Mesothelial cell of epicardium (in vitro differentiated cells): Measurements from ENCODE around the gene PODNL1. TPM values are rescaled to one million over a fixed set of nuclear protein-coding genes. Genes with fewer than 3 reads are reported as not detected.

Source experiments
- DNase-seq, 2 experiments: peaks; one replicate each; pipeline ENCODE4 v3.0.0; 2021; ENCODE audit warnings: low spot score in 2 of 2; ENCODE audit not compliant: unreplicated experiment in 2 of 2
- H3K27ac Mint-ChIP-seq: 2 replicates; pipeline ENCODE4 v1.8.0; 2021; ENCODE audit warnings: mixed read lengths
- H3K27me3 Mint-ChIP-seq: 2 replicates; pipeline ENCODE4 v1.8.0; 2021; ENCODE audit warnings: low read depth, mixed read lengths
- H3K36me3 Mint-ChIP-seq: 2 replicates; pipeline ENCODE4 v1.8.0; 2021; ENCODE audit warnings: mixed read lengths
- H3K4me1 Mint-ChIP-seq: 2 replicates; pipeline ENCODE4 v1.8.0; 2021; ENCODE audit warnings: mixed read lengths
- H3K4me3 Mint-ChIP-seq: 2 replicates; pipeline ENCODE4 v1.8.0; 2021; ENCODE audit warnings: mild to moderate bottlenecking, moderate library complexity, mixed read lengths
- H3K9me3 Mint-ChIP-seq: 2 replicates; pipeline ENCODE4 v1.8.0; 2021; ENCODE audit warnings: mixed read lengths
- total RNA-seq: library from RNA; stranded (reverse); gene quantifications from 3 replicates; pipeline ENCODE4 v1.2.1, GENCODE V29; 2021
- TF ChIP-seq, protein P1 (sequence below): fragments of 200-600 bp; sonication (generic); IDR thresholded peaks from one replicate; pipeline ENCODE4 v1.5.0; 2021; ENCODE audit warnings: antibody characterized with exemption; ENCODE audit not compliant: unreplicated experiment

Gene PODNL1
- total RNA-seq, 1 donor from 2014 or later = 1.0 TPM

DNA sequence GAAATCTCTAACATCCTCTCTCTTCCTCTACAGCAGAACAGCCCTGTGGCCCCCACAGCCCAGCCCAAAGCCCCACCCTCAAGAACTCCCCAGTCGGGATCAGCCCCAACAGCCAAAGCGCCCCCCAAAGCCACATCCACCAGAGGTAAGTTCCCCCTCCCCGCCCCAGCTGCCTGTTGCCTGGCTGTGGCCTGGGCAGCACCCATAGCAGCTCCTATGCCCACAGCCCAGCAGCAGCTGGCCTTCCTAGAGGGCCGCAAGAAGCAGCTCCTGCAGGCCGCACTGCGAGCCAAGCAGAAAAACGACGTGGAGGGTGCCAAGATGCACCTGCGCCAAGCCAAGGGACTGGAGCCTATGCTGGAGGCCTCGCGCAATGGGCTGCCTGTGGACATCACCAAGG is 17.7 kb downstream of the PODNL1 start:
- peaks cover 51% of the 10 kb centered on the region for H3K36me3 Mint-ChIP-seq

DNA sequence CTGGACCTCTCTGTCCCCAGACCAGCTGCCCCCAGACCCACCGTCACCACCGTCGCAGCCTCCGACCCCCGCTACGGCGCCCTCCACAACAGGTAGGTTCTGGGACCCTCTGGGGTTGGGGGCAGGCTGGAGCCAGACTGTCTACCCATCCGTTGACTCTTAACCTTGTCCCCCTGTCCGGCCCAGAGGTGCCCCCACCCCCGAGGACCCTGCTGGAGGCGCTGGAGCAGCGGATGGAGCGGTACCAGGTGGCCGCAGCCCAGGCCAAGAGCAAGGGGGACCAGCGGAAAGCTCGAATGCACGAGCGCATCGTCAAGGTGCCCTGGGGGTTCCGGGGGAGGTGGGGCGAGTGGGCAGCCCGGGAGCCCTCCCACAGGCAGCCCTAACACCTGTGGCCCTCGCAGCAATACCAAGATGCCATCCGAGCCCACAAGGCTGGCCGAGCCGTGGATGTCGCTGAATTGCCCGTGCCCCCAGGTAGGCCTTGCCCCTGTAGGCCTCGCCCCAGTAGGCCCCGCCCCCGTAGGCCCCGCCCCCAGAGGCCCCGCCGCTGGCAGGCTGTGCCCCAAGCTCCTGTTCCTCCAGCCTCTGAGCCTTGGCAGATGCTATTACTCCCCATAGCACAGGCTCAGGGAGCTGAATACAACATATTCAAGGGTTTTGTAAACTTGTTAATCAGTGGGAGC is 19.3 kb downstream of the PODNL1 start:
- H3K4me1 Mint-ChIP-seq = no peaks in the 10 kb centered on the region
- TF ChIP-seq, protein P1, sequence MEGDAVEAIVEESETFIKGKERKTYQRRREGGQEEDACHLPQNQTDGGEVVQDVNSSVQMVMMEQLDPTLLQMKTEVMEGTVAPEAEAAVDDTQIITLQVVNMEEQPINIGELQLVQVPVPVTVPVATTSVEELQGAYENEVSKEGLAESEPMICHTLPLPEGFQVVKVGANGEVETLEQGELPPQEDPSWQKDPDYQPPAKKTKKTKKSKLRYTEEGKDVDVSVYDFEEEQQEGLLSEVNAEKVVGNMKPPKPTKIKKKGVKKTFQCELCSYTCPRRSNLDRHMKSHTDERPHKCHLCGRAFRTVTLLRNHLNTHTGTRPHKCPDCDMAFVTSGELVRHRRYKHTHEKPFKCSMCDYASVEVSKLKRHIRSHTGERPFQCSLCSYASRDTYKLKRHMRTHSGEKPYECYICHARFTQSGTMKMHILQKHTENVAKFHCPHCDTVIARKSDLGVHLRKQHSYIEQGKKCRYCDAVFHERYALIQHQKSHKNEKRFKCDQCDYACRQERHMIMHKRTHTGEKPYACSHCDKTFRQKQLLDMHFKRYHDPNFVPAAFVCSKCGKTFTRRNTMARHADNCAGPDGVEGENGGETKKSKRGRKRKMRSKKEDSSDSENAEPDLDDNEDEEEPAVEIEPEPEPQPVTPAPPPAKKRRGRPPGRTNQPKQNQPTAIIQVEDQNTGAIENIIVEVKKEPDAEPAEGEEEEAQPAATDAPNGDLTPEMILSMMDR = no peak
- H3K27ac Mint-ChIP-seq = no peak overlapping the region
- H3K9me3 Mint-ChIP-seq = no peaks in the 10 kb centered on the region
- DNase-seq = no peak
- H3K27me3 Mint-ChIP-seq = no peaks in the 10 kb centered on the region
- no peak overlapping the region for H3K4me3 Mint-ChIP-seq
- peaks cover 48% of the 10 kb centered on the region for H3K36me3 Mint-ChIP-seq

More for the DNA sequence above, 17.7 kb downstream of the PODNL1 start:
- Mint-ChIP-seq H3K4me3 (no peak overlapping the region), H3K27me3 (no peaks in the 10 kb centered on the region), H3K9me3 (no peaks in the 10 kb centered on the region), H3K27ac (no peak overlapping the region), H3K4me1 (no peaks in the 10 kb centered on the region)
- no peak for DNase-seq
- TF ChIP-seq, protein P1 = no peak

DNA sequence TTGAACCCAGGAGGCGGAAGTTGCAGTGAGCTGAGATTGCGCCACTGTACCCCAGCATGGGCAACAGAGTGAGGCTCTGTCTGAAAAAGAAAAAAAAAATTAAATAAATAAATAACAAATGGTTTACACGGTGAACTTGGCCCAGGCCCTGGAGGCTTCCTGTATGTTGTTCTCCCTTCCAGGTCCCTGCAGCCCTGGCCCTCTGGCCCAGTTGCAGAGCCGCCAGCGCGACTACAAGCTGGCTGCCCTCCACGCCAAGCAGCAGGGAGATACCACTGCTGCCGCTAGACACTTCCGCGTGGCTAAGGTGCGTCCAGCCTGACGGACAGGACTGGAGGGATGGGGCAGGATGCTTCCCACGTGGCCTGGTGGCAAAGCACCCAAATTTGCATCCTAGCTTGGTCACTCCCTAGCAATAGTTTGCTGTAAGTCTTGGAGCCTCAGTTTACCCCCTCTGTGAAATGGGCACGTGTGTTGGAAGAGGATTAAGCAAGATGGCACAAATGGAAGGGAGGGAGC is 20.3 kb downstream of the PODNL1 start:
- H3K4me1 Mint-ChIP-seq = no peaks in the 10 kb centered on the region
- no peaks in the 10 kb centered on the region for H3K27me3 Mint-ChIP-seq
- TF ChIP-seq, protein P1 = no peak
- H3K36me3 Mint-ChIP-seq = peaks cover 43% of the 10 kb centered on the region
- H3K9me3 Mint-ChIP-seq = no peaks in the 10 kb centered on the region
- DNase-seq = no peak
- H3K4me3 Mint-ChIP-seq = no peak overlapping the region
- H3K27ac Mint-ChIP-seq = no peak overlapping the region

DNA sequence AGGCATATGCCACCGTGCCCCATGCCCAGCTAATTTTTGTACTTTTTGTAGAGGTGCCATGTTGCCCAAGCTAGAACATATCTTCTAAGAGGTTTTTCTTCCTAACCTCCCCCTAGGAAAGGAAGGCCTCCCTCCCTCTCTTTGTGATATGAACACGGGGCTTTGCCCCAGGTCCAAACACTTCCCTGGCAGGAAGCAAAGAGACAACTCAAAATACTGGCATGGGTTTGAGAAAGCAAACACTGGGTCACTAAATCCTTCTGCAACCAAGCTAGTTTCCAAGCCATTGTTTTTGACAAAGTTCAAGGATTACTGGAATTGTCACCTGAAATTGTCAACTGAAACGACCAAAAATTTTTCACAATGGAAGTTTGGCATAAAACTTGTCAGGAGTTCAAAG is 23.4 kb downstream of the PODNL1 start:
- no peak overlapping the region for H3K27ac Mint-ChIP-seq
- H3K4me1 Mint-ChIP-seq = no peaks in the 10 kb centered on the region
- no peaks in the 10 kb centered on the region for H3K9me3 Mint-ChIP-seq
- no peaks in the 10 kb centered on the region for H3K27me3 Mint-ChIP-seq
- no peak overlapping the region for H3K4me3 Mint-ChIP-seq
- TF ChIP-seq, protein P1 = no peak
- peaks cover 28% of the 10 kb centered on the region for H3K36me3 Mint-ChIP-seq
- no peak for DNase-seq

DNA sequence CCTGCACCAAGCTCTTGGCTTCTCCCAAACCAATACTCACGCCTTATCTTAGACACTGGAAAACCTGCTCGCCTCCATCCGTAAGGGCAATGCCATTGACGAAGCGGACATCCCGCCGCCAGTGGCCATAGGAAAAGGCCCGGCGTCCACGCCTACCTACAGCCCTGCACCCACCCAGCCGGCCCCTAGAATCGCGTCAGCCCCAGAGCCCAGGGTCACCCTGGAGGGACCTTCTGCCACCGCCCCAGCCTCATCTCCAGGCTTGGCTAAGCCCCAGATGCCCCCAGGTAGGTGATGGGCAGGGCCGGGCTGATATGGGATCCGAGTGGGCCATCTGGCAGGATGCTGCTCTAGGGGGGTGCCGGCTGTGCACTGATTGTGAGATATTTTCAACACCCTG is 24.9 kb downstream of the PODNL1 start:
- no peak overlapping the region for H3K4me3 Mint-ChIP-seq
- no peaks in the 10 kb centered on the region for H3K9me3 Mint-ChIP-seq
- TF ChIP-seq, protein P1 = no peak
- no peaks in the 10 kb centered on the region for H3K27me3 Mint-ChIP-seq
- H3K36me3 Mint-ChIP-seq = peaks cover 28% of the 10 kb centered on the region
- DNase-seq = no peak
- no peaks in the 10 kb centered on the region for H3K4me1 Mint-ChIP-seq
- H3K27ac Mint-ChIP-seq = no peak overlapping the region
